HL-60/S4 treated with retinoic acid at 250 ng/mL for 4 days and 3 days (cell line): ENCODE measurements around the gene WDR91.

ENCODE experiments used
- in situ Hi-C: fragments of 300-500 bp; cut with MboI; formaldehyde crosslinking; loops from 2 replicates; pipeline ENCODE4 v1.7.0; 2022; ENCODE audit warnings: low sequenced_read_pairs

The WDR91 gene

GRCh38 chr7:135211179-135211945 lies at the start of gene WDR91:
WDR91 (minus strand) TSS chr7:135211526; CDS start chr7:135211502, 24 bp downstream.
- in situ Hi-C loops: no loop called here

GRCh38 chr7:135260470-135260869 lies 49.1 kb upstream of the WDR91 start:
- in situ Hi-C loops: no loop called here

DNA sequence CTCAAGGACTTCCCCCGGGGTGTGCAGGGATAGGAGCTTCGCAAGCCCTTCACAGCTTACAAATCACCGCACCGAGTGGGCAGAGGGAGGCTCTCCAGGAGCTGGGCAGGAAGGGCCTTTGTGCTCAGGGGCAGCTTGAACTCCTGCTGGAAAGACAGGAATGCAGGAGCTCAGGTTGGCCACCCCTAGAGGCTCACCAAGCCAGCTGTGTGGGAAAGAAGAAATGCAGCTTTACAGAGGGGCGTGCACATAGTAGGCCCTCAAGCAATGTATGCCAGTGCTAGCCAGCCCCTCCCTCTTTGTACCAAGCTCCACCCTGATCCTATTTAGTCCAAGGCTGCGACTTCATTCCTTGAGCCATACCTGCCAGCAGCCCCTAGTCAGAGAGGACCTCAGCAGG lies 48.4 kb upstream of the WDR91 start:
- in situ Hi-C loops: no loop called here

GRCh38 chr7:135258585-135258984 lies 47.3 kb upstream of the WDR91 start:
- in situ Hi-C loops: no loop called here

GRCh38 chr7:135257790-135258189 lies 46.5 kb upstream of the WDR91 start:
- in situ Hi-C loops: no loop called here

GRCh38 chr7:135253851-135254771 lies 42.8 kb upstream of the WDR91 start:
- in situ Hi-C loops: no loop called here

GRCh38 chr7:135251496-135252391 lies 40.4 kb upstream of the WDR91 start:
- in situ Hi-C loops: no loop called here

DNA sequence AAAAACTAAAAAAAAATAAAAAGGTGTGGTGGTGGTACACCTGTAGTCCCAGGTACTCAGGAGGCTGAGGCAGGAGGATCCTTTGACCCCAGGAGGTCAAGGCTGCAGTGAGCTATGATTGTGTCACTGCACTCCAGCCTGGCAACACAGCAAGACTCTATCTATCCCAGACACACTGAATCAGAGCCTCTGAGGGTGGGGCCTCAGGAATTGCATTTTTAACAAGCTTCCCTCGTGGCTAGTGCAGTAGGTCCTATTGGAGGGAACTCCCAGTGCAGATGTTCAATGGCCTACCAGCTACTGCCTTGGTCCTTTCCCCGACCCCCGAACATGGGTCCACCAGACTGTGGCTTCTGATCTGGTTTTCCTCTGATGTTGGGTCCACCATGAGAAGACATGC lies 37.2 kb upstream of the WDR91 start:
- in situ Hi-C loops: no loop called here

GRCh38 chr7:135247746-135248471 lies 36.6 kb upstream of the WDR91 start:
- in situ Hi-C loops: no loop called here

DNA sequence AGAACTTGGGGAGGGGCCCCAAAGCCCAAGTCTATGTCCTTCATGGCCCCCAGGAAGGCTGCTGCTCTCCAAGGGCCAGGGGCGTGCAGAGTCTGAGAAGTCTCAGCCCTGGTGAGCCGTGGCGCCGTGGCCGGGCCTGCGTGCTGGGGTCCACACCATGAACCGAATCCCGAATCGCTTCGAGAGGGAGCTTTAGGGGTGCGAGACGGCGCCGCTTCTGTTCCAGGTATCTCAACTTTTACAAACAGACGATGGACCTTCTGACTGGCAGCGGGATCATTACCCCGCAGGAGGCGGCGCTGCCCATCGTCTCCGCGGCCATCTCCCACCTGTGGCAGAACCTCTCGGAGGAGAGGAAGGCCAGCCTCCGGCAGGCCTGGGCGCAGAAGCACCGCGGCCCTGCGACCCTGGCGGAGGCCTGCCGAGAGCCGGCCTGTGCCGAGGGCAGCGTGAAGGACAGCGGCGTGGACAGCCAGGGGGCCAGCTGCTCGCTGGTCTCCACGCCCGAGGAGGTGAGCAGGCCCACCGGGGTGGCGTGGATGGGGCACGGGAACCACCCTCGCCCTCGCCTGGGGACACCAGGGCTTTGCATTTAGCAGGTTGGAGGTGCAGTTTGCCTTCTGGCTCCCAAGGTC lies 35.0 kb upstream of the WDR91 start:
- in situ Hi-C loops: no loop called here

DNA sequence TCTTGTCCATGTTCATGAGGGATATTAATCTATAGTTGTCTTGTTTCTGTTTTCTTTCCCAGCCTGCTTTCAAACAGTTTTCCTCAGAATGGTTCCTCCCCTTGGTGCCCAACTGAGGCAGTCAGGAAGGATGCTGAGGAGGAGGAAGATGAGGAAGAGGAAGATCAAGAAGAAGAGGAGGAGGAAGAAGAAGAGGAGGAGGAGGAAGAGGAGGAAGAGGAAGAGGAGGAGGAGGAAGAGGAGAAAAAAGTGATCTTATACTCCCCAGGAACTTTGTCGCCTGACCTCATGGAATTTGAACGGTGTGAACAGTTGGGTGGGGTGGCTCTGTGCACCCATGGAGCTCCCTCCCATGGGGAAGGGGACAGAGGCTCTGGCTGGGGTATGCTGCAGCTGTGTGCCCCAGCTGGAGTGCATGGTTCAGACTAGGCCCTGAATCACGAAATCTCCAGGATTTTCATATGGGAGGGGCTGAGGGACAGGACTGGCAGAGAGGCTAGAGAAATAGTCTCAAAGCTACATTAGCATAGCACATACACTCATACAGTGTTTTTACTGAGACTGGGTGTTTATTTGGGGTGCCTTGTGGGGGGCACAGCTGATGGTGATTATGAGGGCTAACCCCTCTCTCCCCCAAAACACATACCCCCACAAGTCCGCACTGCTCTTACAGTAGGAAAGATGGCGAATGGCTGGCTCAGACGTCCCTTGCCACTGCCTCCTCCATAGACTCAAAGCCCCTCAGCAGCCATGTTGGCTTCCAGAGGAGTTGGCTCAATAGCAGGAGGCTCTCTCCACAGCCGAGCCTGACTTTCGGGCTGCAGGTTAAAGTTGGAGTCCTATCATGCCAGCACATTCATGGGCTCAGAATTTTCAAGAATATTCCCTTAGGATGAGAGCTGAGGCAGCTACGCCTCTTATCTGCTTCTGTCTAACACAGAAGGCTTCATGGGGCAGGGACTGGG lies 34.2 kb upstream of the WDR91 start:
- in situ Hi-C loops: no loop called here

- in situ Hi-C loops: no loop called here
Measured at GRCh38 chr7:135242096-135242684, 30.9 kb upstream of the WDR91 start.

DNA sequence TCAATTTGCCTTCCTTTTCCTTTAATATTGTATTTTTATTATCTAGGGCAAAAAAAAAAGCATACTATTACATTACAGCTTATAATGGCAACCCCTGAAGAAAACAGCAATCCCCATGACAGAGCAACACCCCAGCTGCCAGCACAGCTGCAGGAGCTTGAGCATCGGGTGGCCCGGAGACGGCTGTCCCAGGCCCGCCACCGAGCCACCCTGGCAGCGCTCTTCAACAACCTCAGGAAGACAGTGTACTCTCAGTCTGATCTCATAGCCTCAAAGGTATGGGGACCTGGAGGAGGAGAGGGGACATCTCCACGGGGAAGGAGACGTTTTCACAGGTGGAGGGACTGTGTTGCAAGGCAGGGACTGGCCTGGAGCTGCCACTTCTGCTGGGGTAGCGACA lies 29.1 kb upstream of the WDR91 start:
- in situ Hi-C loops: no loop called here

DNA sequence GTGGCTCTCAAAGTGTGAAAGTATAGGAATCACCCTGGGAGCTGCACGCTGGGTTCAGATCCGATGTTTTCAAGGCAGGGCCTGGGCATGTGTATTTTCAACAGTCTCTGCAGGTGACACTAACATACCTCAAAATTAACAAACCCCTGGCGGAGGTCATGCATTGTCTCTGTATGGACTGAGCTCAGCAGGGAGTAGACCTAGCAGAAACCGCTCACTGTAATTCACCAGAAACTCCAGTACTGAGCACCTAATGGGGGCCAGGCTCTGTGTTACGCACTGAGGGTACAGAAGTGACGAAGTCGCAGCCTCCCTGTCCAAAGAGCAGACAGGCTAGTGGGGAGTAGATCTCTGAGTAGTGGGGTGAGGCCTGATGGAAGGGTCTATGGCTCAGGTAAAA lies 27.9 kb upstream of the WDR91 start:
- in situ Hi-C loops: no loop called here

DNA sequence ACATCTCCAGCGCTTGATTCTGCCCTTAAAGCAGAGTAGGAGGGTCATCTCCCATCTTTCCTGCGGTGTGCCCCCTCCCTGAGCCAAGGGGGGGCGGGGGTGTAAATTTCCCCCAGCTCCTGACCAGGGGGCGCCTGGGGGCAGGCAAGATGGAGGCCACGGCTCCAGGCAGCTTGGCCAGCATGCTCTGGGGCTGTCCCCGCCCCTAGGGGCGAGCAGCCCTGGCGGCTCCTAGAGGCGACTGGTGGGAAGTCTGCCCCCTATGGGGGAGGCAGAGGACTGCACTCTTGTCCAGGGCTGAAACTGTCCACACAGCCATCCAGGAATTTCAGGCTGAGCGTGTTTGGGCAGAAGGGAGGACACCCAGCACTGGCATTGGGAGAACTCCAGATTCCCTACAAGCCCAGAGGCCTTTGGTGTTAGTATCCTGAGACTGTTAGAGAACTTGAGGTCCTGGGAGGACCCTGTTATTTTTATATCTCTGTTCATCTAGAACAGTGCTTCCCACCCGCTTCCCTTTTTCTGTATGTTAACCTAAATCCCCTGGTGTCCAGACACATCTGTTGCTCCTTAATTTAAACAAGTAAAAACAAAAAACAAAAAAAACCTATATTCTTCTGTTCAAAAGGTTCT lies 26.9 kb upstream of the WDR91 start:
- in situ Hi-C loops: no loop called here

- in situ Hi-C loops: no loop called here
Measured at GRCh38 chr7:135236727-135237126, 25.4 kb upstream of the WDR91 start.

DNA sequence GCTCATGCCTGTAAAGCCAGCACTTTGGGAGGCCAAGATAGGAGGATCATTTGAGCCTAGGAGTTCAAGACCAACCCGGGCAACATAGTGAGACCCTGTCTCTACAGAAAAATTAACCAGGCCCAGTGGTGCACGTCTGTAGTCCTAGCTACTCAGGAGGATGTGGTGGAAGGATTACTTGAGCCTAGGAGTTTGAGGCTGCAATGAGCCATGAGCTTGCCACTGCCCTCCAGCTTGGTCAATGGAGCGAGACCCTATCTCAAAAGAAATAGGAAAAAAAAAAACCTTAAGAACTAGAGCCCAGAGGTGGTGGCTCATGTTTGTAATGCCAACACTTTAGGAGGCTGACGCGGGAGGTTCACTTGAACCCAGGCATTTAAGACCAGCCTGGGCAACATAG lies 24.5 kb upstream of the WDR91 start:
- in situ Hi-C loops: no loop called here

- in situ Hi-C loops: no loop called here
Measured at GRCh38 chr7:135234727-135235126, 23.4 kb upstream of the WDR91 start.
